ENCODE results near the gene PCLO. TPM values are rescaled to one million over a fixed set of nuclear protein-coding genes. Genes with fewer than 3 reads are reported as not detected.
A peak's percentile ranks its signal among the peaks of the same experiment; 100 is the strongest.

The PCLO gene
- total RNA-seq, 2 donors from 2014 or later: 0.78 to 0.95 TPM

DNA sequence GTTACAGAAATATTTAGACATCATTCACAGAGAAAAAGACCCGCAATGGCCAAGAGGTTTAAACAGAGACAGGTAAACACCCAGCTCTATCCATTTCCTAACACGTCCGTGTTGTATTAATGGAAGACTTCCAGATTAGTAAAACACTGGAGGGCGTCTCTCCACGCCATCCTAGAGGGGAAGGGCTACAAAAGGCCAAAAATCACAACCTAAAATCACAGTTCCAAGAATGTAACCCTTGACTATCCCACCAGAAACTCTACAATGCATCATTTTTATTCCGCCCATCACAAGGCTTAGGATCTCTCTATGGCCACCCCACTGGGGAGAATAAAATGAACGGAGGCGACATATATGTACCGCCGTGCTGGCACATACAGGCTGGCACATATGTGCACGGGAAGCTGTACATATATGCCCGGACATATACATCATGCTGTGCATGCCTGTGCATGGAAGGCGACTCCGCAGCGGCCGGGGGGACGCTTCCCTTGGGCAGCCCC, 734 bp downstream of the PCLO start:
- Histone ChIP-seq H3K36me3 (no peaks in the 10 kb centered on the region), H3K27me3 (replicated peaks; ENCODE audit: insufficient read depth) (no peaks in the 10 kb centered on the region), H3K27ac (no peak overlapping the region), H3K4me1 (ENCODE audit: control insufficient read depth in 1 of 2, low read depth in 2 of 2) (peaks cover 3 to 9% of the 10 kb centered on the region in 2 donors), H3K9me3 (no peaks in the 10 kb centered on the region), H3K4me3 (peak overlapping the region; percentile 76)
- DNase-seq (ENCODE audit: low spot score): no peak
- TF ChIP-seq, protein P1, sequence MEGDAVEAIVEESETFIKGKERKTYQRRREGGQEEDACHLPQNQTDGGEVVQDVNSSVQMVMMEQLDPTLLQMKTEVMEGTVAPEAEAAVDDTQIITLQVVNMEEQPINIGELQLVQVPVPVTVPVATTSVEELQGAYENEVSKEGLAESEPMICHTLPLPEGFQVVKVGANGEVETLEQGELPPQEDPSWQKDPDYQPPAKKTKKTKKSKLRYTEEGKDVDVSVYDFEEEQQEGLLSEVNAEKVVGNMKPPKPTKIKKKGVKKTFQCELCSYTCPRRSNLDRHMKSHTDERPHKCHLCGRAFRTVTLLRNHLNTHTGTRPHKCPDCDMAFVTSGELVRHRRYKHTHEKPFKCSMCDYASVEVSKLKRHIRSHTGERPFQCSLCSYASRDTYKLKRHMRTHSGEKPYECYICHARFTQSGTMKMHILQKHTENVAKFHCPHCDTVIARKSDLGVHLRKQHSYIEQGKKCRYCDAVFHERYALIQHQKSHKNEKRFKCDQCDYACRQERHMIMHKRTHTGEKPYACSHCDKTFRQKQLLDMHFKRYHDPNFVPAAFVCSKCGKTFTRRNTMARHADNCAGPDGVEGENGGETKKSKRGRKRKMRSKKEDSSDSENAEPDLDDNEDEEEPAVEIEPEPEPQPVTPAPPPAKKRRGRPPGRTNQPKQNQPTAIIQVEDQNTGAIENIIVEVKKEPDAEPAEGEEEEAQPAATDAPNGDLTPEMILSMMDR (IDR thresholded peaks at IDR 0.05): no peak
- ATAC-seq (ENCODE audit: insufficient number of reproducible peaks, low FRiP score, low read depth): no peak

DNA sequence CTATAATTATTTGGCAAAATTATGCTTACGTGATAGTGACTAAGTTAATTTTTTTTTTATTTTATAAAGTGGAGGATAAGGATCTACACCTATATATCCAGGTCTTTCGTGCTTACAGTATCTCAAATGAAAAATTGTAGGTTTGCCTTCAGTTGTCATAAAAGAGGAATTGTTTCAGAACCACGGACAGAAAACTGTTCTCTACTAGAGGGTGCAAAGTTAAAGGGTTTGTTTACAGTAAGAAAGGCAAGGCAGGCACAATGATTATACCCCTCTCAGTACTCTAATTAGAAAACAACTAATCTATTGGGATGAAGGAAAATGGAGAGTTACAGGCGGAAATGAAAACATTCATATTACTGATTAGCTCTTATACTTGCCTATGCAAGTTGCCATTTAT, 1.5 kb downstream of the PCLO start:
- TF ChIP-seq, protein P1 (IDR thresholded peaks at IDR 0.05): no peak
- ATAC-seq (ENCODE audit: insufficient number of reproducible peaks, low FRiP score, low read depth): no peak
- Histone ChIP-seq H3K27ac (no peak overlapping the region), H3K4me3 (no peak overlapping the region), H3K36me3 (no peaks in the 10 kb centered on the region), H3K4me1 (ENCODE audit: control insufficient read depth in 1 of 2, low read depth in 2 of 2) (peaks cover 3 to 9% of the 10 kb centered on the region in 2 donors), H3K27me3 (replicated peaks; ENCODE audit: insufficient read depth) (no peaks in the 10 kb centered on the region), H3K9me3 (no peaks in the 10 kb centered on the region)
- DNase-seq (ENCODE audit: low spot score): no peak

DNA sequence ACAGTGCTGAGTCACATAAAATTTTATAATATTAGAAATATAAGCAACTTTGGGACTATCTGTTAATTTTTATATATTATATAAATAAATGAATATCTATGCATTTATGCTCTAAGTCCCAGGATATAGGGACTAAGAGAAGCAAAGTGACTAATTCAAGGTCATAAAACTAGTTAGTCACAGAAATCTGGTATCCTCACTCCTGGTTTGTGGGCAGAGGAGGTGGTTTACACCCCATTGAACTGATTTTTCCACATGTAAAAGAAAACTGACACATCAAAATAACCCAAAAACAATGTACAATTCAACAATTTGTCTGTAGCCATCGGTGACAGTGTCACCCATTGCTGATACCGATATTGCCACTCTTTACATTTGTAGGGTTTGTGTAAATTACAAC, 3.0 kb downstream of the PCLO start:
- no peaks in the 10 kb centered on the region for H3K36me3 ChIP-seq
- H3K4me1 ChIP-seq (ENCODE audit: control insufficient read depth in 1 of 2, low read depth in 2 of 2): peaks cover 3 to 9% of the 10 kb centered on the region in 2 donors
- ATAC-seq (ENCODE audit: insufficient number of reproducible peaks, low FRiP score, low read depth): no peak
- no peak overlapping the region for H3K27ac ChIP-seq
- DNase-seq (ENCODE audit: low spot score): no peak
- no peak overlapping the region for H3K4me3 ChIP-seq
- TF ChIP-seq, protein P1 (IDR thresholded peaks at IDR 0.05): no peak
- H3K27me3 ChIP-seq (replicated peaks; ENCODE audit: insufficient read depth): no peaks in the 10 kb centered on the region
- H3K9me3 ChIP-seq: no peaks in the 10 kb centered on the region

DNA sequence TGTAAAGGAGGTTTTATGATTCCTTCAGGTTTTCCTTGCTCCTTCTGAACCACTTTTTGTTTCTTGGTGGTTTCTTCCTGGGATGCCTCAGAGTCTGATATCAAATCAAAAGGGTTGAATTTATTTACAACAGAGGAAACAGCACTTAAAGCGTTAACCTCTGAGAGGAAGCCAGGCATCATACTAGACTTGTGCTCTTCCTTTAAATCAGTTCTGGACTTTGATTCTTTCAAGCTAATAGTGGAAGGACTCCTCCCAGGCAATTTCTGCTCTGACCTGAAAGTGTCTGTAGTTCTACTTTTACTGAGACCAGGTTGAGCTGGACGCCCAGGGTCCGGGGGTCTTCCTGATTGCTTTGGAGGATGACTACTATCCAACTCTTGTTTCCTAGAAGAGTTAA, 6.7 kb downstream of the PCLO start:
- no peaks in the 10 kb centered on the region for H3K27me3 ChIP-seq (replicated peaks; ENCODE audit: insufficient read depth)
- ATAC-seq (ENCODE audit: insufficient number of reproducible peaks, low FRiP score, low read depth) (no peak), DNase-seq (ENCODE audit: low spot score) (no peak)
- TF ChIP-seq, protein P1 (IDR thresholded peaks at IDR 0.05): no peak
- H3K36me3 ChIP-seq: no peaks in the 10 kb centered on the region
- no peak overlapping the region for H3K27ac ChIP-seq
- no peak overlapping the region for H3K4me3 ChIP-seq
- H3K9me3 ChIP-seq: no peaks in the 10 kb centered on the region
- no peaks in the 10 kb centered on the region for H3K4me1 ChIP-seq (ENCODE audit: control insufficient read depth in 1 of 2, low read depth in 2 of 2)

DNA sequence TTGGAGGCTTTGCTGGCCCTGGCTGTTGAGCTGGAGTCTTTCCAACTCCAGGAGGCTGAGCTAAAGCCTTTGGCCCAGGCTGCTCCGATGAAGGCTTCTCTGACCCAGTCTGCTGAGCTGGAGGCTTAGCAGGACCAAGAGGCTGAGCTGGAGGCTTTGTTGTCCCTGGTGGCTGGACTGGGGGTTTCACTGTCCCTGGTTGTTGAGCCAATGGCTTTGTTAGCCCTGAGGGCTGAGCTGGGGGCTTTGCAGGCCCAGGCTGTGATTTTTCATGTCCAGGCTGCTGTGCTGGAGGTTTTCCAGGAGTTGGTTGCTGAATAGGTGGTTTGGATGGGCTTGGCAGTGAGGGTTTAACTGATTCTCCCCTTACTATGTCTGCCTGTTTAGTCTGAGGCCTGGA, 7.3 kb downstream of the PCLO start:
- Histone ChIP-seq H3K9me3 (no peaks in the 10 kb centered on the region), H3K27me3 (replicated peaks; ENCODE audit: insufficient read depth) (no peaks in the 10 kb centered on the region), H3K4me1 (ENCODE audit: control insufficient read depth in 1 of 2, low read depth in 2 of 2) (no peaks in the 10 kb centered on the region), H3K36me3 (no peaks in the 10 kb centered on the region), H3K4me3 (no peak overlapping the region), H3K27ac (no peak overlapping the region)
- TF ChIP-seq, protein P1 (IDR thresholded peaks at IDR 0.05): no peak
- DNase-seq (ENCODE audit: low spot score) (no peak), ATAC-seq (ENCODE audit: insufficient number of reproducible peaks, low FRiP score, low read depth) (no peak)

Data from thoracic aorta (tissue), 2 donors.